Fibroblast of lung (primary cell): Measurements from ENCODE around the gene USP12.

Experiments used
- CTCF ChIP-seq, 2 donors: IDR thresholded peaks in 1 of 2; conservative IDR thresholded peaks in 1 of 2; 1 replicate in 1 of 2; 2 replicates in 1 of 2; pipeline ENCODE4 v1.5.1; 2011 to 2012; ENCODE audit warnings: low read length in 2 of 2, control low read depth in 1 of 2, inconsistent platforms in 1 of 2, low read depth in 1 of 2, mild to moderate bottlenecking in 1 of 2
- EZH2 ChIP-seq: IDR thresholded peaks from 2 replicates; pipeline ENCODE4 v1.5.1; 2012; ENCODE audit warnings: low read length, control low read depth, mild to moderate bottlenecking; ENCODE audit errors: missing control alignments

DNA sequence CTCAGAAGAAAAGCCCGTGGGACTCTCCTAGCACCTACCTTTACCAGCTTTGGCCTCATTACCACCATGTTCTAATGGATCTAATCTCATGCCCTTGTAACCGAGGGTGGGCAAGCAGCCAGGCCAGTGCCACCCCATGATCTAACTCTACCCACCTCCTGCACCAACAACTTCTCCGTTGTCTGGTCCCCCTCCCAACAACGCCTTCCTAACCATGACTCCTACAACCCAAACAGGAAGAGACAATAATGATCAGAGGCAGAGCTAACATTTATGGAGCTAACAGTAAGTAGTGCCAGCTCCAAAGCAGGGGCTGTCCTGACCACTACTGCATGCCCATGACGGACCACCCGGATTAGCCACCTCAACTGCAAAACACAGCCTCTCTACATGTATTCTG lies 3.5 kb downstream of the USP12 start:
- TF ChIP-seq EZH2 (no peak), CTCF (conservative IDR thresholded peaks at IDR 0.05 in 1 of 2, IDR thresholded peaks at IDR 0.05 in 1 of 2; ENCODE audit: low read depth in 1 of 2, low read length in 2 of 2) (no peak)
